Thoracic aorta endothelial cell (primary cell): ENCODE data around the gene ACCS. TPM values are rescaled to one million over a fixed set of nuclear protein-coding genes. Genes with fewer than 3 reads are reported as not detected.

Experiments used
- total RNA-seq: library from RNA; depleted of rRNA; stranded (reverse); fragments of >200 nt; gene quantifications from 2 replicates; pipeline ENCODE4 v1.2.3, GENCODE V29; 2012

ACCS gene
- total RNA-seq = 4.8 and 8.2 TPM in 2 replicates

GRCh38 chr11:44065841-44066731, at the start of gene ACCS:
Gene ACCS, plus strand, starts transcription at chr11:44066270. Its CDS starts 1,358 bp downstream, at chr11:44067628.

GRCh38 chr11:44047931-44048431, 18.1 kb upstream of the ACCS start, which contains the start of gene ACCSL:
Gene ACCSL, plus strand, starts transcription at chr11:44047981. Its CDS starts 56 bp downstream, at chr11:44048037.

GRCh38 chr11:44095506-44096359, 29.7 kb downstream of the ACCS start, which contains the start of gene EXT2:
Gene EXT2, plus strand, starts transcription at chr11:44095678. Its CDS starts 12,035 bp downstream, at chr11:44107713.

Other genes starting within 250 kb of the ACCS start
- 40.5 and 51.7 TPM in 2 replicates for gene ALKBH3, start 185.4 kb upstream of the ACCS start, total RNA-seq
- gene C11orf96, start 123.6 kb upstream of the ACCS start, total RNA-seq = 1.3 and 5.2 TPM in 2 replicates
- gene ACCSL, start 18.3 kb upstream of the ACCS start, total RNA-seq = not detected in 2 replicates
- gene EXT2, start 29.4 kb downstream of the ACCS start, total RNA-seq = 83.1 and 97.7 TPM in 2 replicates
- not detected in 2 replicates for gene ALX4, start 243.9 kb downstream of the ACCS start, total RNA-seq